Measurements from ENCODE around the gene CYP26A1.

DNA sequence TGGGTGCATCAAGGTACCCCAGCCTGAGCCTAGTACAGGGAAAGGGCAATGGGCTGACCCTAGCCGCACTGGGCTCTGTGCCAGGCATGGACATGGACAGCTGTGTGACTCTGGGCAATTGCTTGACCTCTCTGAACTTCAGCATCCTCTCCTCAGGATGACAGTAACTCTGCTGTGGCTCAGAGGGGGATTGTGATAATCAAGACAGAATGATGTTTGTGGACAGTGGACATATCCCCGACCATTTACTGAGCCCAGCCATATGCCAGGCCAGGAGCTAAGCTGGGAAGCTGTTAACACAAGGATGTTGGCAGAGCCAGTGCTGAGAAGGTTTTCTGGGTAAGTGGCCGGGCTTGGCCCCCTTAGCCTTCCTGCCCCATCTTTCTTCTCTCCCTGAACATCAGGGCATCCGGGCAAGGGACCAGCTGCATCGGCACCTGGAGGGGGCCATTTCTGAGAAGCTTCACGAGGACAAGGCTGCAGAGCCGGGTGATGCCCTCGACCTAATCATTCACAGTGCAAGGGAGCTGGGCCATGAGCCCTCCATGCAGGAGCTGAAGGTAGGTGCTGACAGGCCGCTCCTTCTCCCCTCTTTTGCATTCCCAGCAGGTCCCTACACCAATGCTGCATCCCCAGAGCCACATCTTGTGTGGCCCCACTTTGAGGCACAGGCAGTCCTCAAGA lies 9.6 kb upstream of the CYP26A1 start:
- TF ChIP-seq, protein P1, sequence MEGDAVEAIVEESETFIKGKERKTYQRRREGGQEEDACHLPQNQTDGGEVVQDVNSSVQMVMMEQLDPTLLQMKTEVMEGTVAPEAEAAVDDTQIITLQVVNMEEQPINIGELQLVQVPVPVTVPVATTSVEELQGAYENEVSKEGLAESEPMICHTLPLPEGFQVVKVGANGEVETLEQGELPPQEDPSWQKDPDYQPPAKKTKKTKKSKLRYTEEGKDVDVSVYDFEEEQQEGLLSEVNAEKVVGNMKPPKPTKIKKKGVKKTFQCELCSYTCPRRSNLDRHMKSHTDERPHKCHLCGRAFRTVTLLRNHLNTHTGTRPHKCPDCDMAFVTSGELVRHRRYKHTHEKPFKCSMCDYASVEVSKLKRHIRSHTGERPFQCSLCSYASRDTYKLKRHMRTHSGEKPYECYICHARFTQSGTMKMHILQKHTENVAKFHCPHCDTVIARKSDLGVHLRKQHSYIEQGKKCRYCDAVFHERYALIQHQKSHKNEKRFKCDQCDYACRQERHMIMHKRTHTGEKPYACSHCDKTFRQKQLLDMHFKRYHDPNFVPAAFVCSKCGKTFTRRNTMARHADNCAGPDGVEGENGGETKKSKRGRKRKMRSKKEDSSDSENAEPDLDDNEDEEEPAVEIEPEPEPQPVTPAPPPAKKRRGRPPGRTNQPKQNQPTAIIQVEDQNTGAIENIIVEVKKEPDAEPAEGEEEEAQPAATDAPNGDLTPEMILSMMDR (conservative IDR thresholded peaks at IDR 0.05 in 1 of 2, IDR thresholded peaks at IDR 0.05 in 1 of 2; ENCODE audit: low read depth in 1 of 2, low read length in 2 of 2), result no peak
- TF ChIP-seq EZH2 (IDR thresholded peaks at IDR 0.05; ENCODE audit: low read length, missing control alignments), result no peak

All from fibroblast of lung (primary cell).